ENCODE measurements around the gene EFNA5. TPM values are rescaled to one million over a fixed set of nuclear protein-coding genes. Genes with fewer than 3 reads are reported as not detected.

EFNA5 gene
- polyA plus RNA-seq, 1 of the 3 experiments (the other 2 are of a cell fraction), result 0.81 TPM

- Histone ChIP-seq H3K9me2 (no peaks in the 10 kb centered on the region), H3K27ac (ENCODE audit: low read depth in 2 of 2, low read length in 1 of 2) (no peak overlapping the region), H3K9me3 (no peaks in the 10 kb centered on the region), H3K4me2 (no peak overlapping the region), H4K20me1 (ENCODE audit: insufficient read depth) (no peaks in the 10 kb centered on the region), H3K9ac (no peak overlapping the region), H3K36me3 (replicated peaks in 1 of 2; ENCODE audit: control insufficient read depth in 1 of 2, insufficient read depth in 2 of 2, low read length in 1 of 2) (no peaks in the 10 kb centered on the region), H3K27me3 (ENCODE audit: insufficient read depth) (no peaks in the 10 kb centered on the region), H3F3A (replicated peaks; ENCODE audit: insufficient read depth) (no peaks in the 10 kb centered on the region), H2AFZ (ENCODE audit: low read depth) (no peak overlapping the region), H3K79me2 (ENCODE audit: insufficient read depth) (no peaks in the 10 kb centered on the region), H3K4me3 (ENCODE audit: low read depth in 2 of 2, low read length in 1 of 2) (no peak overlapping the region), H3K4me1 (ENCODE audit: control insufficient read depth in 1 of 2, insufficient read depth in 2 of 2, low read depth in 1 of 2, low read length in 1 of 2) (peaks cover 8 to 20% of the 10 kb centered on the region in 2 experiments; a peak in 3 of 4 replicates)
- no peak for TF ChIP-seq ZBTB33 (IDR thresholded peaks at IDR 0.05; ENCODE audit: borderline replicate concordance, low read depth)
- TF ChIP-seq EP300 (IDR thresholded peaks at IDR 0.05; ENCODE audit: borderline replicate concordance in 1 of 2, low read depth in 1 of 2, low read length in 1 of 2), result no peak
- TF ChIP-seq TCF12 (IDR thresholded peaks at IDR 0.05), result no peak
- no peak for TF ChIP-seq FOXJ3 (CRISPR knock-in tag; IDR thresholded peaks at IDR 0.05)
- no peak for TF ChIP-seq RXRA (IDR thresholded peaks at IDR 0.05; ENCODE audit: borderline replicate concordance, low read depth)
- no peak for TF ChIP-seq CHD2 (IDR thresholded peaks at IDR 0.05; ENCODE audit: low read length, partially characterized antibody)
- TF ChIP-seq YY1 (IDR thresholded peaks at IDR 0.05; ENCODE audit: low read depth), result no peak
- ChIA-PET POLR2A (no interaction called here), CTCF (interaction anchor here (0.8 to 2.4 kb wide), 5 partner anchors 11 to 172 kb away, joined by 3 to 12 read pairs (median 3); no protein-coding TSS in a partner anchor)
- DNase-seq, result no peak
- WGBS (ENCODE audit: low lambda C conversion rate), result 95% methylated on average over 2 of the region's 2 CpGs
Measured at GRCh38 chr5:107400328-107400727, 270.4 kb downstream of the EFNA5 start.

- no peaks in the 10 kb centered on the region for H3K36me3 ChIP-seq (replicated peaks in 1 of 2; ENCODE audit: control insufficient read depth in 1 of 2, insufficient read depth in 2 of 2, low read length in 1 of 2)
- H4K20me1 ChIP-seq (ENCODE audit: insufficient read depth), result no peaks in the 10 kb centered on the region
- ChIA-PET POLR2A (no interaction called here), CTCF (no interaction called here)
- H3K9ac ChIP-seq, result no peak overlapping the region
- H3K9me2 ChIP-seq, result no peaks in the 10 kb centered on the region
- H3K27me3 ChIP-seq (ENCODE audit: insufficient read depth), result no peaks in the 10 kb centered on the region
- no peak for DNase-seq
- H3K4me2 ChIP-seq, result no peak overlapping the region
- H3F3A ChIP-seq (replicated peaks; ENCODE audit: insufficient read depth), result no peaks in the 10 kb centered on the region
- 89% methylated on average over 3 of the region's 3 CpGs for WGBS (ENCODE audit: low lambda C conversion rate)
- H3K9me3 ChIP-seq, result no peaks in the 10 kb centered on the region
- TF ChIP-seq MAX (IDR thresholded peaks at IDR 0.05; ENCODE audit: low read depth), result no peak
- no peak for TF ChIP-seq SMC3 (IDR thresholded peaks at IDR 0.05; ENCODE audit: low read depth, low read length)
- no peak for TF ChIP-seq TCF12 (IDR thresholded peaks at IDR 0.05)
- no peak for TF ChIP-seq RFX5 (IDR thresholded peaks at IDR 0.05; ENCODE audit: low read length)
- TF ChIP-seq NFIC (IDR thresholded peaks at IDR 0.05; ENCODE audit: borderline replicate concordance), result no peak
- no peak for TF ChIP-seq GABPA (IDR thresholded peaks at IDR 0.05; ENCODE audit: low read depth)
- TF ChIP-seq FOSL2 (IDR thresholded peaks at IDR 0.05; ENCODE audit: borderline replicate concordance, low read depth), result no peak
- TF ChIP-seq USF1 (IDR thresholded peaks at IDR 0.05; ENCODE audit: borderline replicate concordance, low read depth), result no peak
- TF ChIP-seq RCOR1 (IDR thresholded peaks at IDR 0.05; ENCODE audit: low read length), result no peak
- TF ChIP-seq SIN3A (IDR thresholded peaks at IDR 0.05; ENCODE audit: borderline replicate concordance, low read depth, low read length), result no peak
- no peak for TF ChIP-seq GATA2 (CRISPR knock-in tag; IDR thresholded peaks at IDR 0.05)
- no peak for TF ChIP-seq PBX3 (IDR thresholded peaks at IDR 0.05)
- no peak for TF ChIP-seq CHD2 (IDR thresholded peaks at IDR 0.05; ENCODE audit: low read length, partially characterized antibody)
- no peak overlapping the region for H2AFZ ChIP-seq (ENCODE audit: low read depth)
- peaks cover 8 to 24% of the 10 kb centered on the region in 2 experiments; a peak in 3 of 4 replicates for H3K4me1 ChIP-seq (ENCODE audit: control insufficient read depth in 1 of 2, insufficient read depth in 2 of 2, low read depth in 1 of 2, low read length in 1 of 2)
- H3K79me2 ChIP-seq (ENCODE audit: insufficient read depth), result no peaks in the 10 kb centered on the region
- no peak overlapping the region for H3K27ac ChIP-seq (ENCODE audit: low read depth in 2 of 2, low read length in 1 of 2)
- H3K4me3 ChIP-seq (ENCODE audit: low read depth in 2 of 2, low read length in 1 of 2), result no peak overlapping the region
Measured at GRCh38 chr5:107398703-107399102, 272.0 kb downstream of the EFNA5 start.

All from SK-N-SH (cell line).